ENCODE results near the gene CUBN.

CUBN gene

DNA sequence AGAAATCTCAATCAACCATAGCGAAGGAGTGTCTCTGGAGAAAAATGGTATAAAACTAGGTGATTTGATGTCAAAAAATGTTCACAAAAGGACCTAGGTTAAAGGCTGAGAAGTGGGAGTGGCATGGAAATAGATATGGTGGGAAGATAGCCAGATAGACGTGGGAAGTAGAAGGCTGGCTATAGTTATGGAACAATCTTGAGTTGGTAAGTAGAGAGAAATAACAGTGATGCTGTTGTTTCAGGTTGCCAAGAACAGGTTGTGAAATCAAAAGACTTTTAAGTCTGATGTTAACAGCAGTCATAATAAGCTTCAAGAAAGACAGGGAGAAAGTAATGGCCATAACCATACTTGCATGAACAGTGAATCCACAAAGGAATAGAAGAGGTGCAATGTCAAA, 206.3 kb downstream of the CUBN start:
- Histone ChIP-seq H3K9ac (ENCODE audit: insufficient read length) (no peak overlapping the region), H3K4me3 (no peak overlapping the region), H3K9me3 (ENCODE audit: low read depth, low read length) (no peaks in the 10 kb centered on the region), H3K27ac (no peak overlapping the region), H3K36me3 (ENCODE audit: insufficient read depth, low read length) (no peaks in the 10 kb centered on the region)
- DNase-seq (ENCODE audit: low read depth, low spot score), result no peak
- TF ChIP-seq POLR2AphosphoS5 (IDR thresholded peaks at IDR 0.05; ENCODE audit: borderline replicate concordance, low read depth, low read length), result no peak
- no peak for TF ChIP-seq FOXP2 (optimal IDR thresholded peaks at IDR 0.05; ENCODE audit: control extremely low read depth, extremely low read length, insufficient read depth)
- no peak for TF ChIP-seq EZH2 (IDR thresholded peaks at IDR 0.05)

DNA sequence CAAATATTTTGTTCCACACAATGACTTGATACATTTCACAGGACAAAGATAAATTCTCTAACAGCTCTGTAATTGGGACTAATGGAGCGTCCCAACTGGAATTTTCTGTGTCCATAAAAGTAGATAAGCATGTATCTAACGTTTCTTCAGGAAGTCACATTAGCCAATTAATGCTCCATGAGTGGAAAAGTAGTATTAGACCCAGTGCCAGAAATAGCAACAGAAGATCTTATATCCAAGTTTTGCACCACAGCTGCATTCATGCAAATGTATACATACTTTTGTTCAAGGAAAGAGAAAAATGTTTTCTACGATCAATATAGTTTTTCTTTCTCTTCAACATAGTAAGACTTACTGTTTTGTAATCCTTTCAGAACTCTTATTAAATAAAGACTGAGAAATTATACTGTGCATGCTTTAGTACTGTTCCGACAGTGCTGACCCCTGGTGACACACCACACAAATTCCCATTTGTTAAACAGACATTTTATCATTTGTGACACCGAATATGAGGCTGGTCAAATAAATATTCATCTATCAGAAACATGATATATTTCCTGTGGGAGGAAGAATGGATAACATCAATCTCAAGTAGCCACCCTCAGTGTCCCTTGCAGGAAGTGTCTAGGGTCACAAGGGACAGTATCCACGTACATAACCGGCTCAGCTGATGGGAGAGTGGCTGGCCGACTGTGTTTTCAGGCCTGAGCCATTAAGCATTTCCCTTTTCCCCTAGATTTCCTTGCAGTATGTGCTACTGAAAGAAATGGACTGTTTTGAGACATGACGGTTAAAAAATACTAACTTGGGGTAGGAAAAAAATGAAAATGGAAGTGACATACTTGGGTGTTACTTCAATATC, 210.3 kb downstream of the CUBN start:
- no peak overlapping the region for H3K9ac ChIP-seq (ENCODE audit: insufficient read length)
- H3K9me3 ChIP-seq (ENCODE audit: low read depth, low read length), result no peaks in the 10 kb centered on the region
- no peak overlapping the region for H3K4me3 ChIP-seq
- no peak overlapping the region for H3K27ac ChIP-seq
- no peaks in the 10 kb centered on the region for H3K36me3 ChIP-seq (ENCODE audit: insufficient read depth, low read length)
- TF ChIP-seq POLR2AphosphoS5 (IDR thresholded peaks at IDR 0.05; ENCODE audit: borderline replicate concordance, low read depth, low read length), result no peak
- TF ChIP-seq EZH2 (IDR thresholded peaks at IDR 0.05), result no peak
- no peak for TF ChIP-seq FOXP2 (optimal IDR thresholded peaks at IDR 0.05; ENCODE audit: control extremely low read depth, extremely low read length, insufficient read depth)
- no peak for DNase-seq (ENCODE audit: low read depth, low spot score)

DNA sequence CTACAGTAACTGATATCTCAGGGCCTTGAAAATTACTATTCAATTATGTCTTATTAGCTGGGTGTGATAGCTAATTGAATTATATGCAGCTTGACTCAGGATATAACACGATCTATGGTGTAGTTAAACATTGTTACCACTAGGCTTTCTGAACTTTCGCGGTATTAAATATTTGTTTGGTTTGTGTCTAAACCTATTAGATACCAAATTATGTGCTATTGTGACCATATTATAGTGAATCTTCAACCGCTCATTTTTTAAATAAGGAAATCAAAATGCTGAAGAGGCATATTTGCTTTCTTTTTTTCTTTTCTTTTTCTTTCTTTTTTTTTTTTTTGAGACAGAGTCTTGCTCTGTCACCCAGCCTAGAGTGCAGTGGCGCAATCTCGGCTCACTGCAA, 213.1 kb downstream of the CUBN start:
- DNase-seq (ENCODE audit: low read depth, low spot score), result no peak
- Histone ChIP-seq H3K27ac (no peak overlapping the region), H3K9ac (ENCODE audit: insufficient read length) (no peak overlapping the region), H3K4me3 (no peak overlapping the region), H3K36me3 (ENCODE audit: insufficient read depth, low read length) (no peaks in the 10 kb centered on the region), H3K9me3 (ENCODE audit: low read depth, low read length) (no peaks in the 10 kb centered on the region)
- no peak for TF ChIP-seq EZH2 (IDR thresholded peaks at IDR 0.05)

DNA sequence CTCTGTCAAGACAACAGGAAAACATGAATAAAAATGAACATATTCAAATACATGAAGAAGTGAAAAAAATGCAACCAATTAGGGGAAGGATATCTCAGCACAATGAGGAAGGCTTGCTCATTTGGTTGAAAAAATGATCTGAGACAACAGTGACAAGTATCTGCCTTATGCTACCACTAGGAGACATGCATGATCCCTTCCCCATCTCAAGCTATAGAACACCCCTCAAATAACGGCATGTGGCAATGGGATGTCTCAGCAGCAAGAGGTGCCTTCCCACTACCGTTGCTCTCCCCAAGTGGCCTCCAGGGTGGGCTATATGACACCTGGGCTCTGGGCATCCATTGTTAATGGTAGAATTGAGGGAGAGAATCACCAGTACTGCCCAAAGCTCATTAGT, 214.3 kb downstream of the CUBN start:
- TF ChIP-seq FOXP2 (optimal IDR thresholded peaks at IDR 0.05; ENCODE audit: control extremely low read depth, extremely low read length, insufficient read depth) (no peak), EZH2 (IDR thresholded peaks at IDR 0.05) (no peak), POLR2AphosphoS5 (IDR thresholded peaks at IDR 0.05; ENCODE audit: borderline replicate concordance, low read depth, low read length) (no peak)
- Histone ChIP-seq H3K9ac (ENCODE audit: insufficient read length) (no peak overlapping the region), H3K4me3 (no peak overlapping the region), H3K36me3 (ENCODE audit: insufficient read depth, low read length) (no peaks in the 10 kb centered on the region), H3K27ac (no peak overlapping the region), H3K9me3 (ENCODE audit: low read depth, low read length) (no peaks in the 10 kb centered on the region)
- no peak for DNase-seq (ENCODE audit: low read depth, low spot score)

DNA sequence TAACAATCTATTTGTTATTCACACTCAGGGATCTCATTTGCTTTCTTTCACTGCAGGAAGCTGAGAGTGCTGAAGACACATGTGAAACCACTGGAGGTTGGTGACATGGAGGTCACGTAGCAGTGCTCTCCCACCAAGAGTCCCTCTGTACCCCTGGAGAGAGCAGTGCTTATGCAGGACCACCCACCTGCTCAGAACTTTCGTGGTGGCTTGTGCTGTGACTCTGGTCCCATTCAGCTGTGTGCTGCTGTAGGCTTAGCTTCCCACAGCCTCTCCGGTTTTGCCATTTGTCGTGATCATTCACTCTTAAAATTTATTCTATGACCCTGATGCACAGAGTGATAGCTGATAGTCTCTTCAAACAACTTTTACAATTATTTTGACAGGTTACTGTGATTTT, 216.3 kb downstream of the CUBN start:
- Histone ChIP-seq H3K36me3 (ENCODE audit: insufficient read depth, low read length) (no peaks in the 10 kb centered on the region), H3K27ac (no peak overlapping the region), H3K4me3 (no peak overlapping the region), H3K9ac (ENCODE audit: insufficient read length) (no peak overlapping the region), H3K9me3 (ENCODE audit: low read depth, low read length) (no peaks in the 10 kb centered on the region)
- no peak for DNase-seq (ENCODE audit: low read depth, low spot score)
- TF ChIP-seq POLR2AphosphoS5 (IDR thresholded peaks at IDR 0.05; ENCODE audit: borderline replicate concordance, low read depth, low read length) (no peak), EZH2 (IDR thresholded peaks at IDR 0.05) (no peak), FOXP2 (optimal IDR thresholded peaks at IDR 0.05; ENCODE audit: control extremely low read depth, extremely low read length, insufficient read depth) (no peak)

DNA sequence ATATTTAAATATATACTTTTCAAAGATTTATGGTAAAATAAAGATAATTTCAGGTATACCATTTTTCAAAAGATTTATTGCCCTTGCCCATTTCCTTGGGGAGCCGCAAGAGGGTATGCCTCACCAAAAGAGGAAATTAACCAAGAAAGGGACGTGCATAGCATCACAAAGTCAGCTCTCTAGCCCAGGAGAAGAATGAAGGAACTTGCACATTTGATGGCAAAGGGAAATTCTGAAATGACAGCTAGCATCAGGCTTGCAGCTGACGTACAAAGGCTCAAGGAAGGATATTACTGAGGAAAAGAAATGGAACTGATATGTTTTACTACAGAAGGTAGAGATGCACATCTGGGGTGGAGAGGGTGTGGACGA, 218.8 kb downstream of the CUBN start:
- no peak for TF ChIP-seq FOXP2 (optimal IDR thresholded peaks at IDR 0.05; ENCODE audit: control extremely low read depth, extremely low read length, insufficient read depth)
- no peak for TF ChIP-seq POLR2AphosphoS5 (IDR thresholded peaks at IDR 0.05; ENCODE audit: borderline replicate concordance, low read depth, low read length)
- TF ChIP-seq EZH2 (IDR thresholded peaks at IDR 0.05), result no peak
- no peaks in the 10 kb centered on the region for H3K9me3 ChIP-seq (ENCODE audit: low read depth, low read length)
- DNase-seq (ENCODE audit: low read depth, low spot score), result no peak
- H3K27ac ChIP-seq, result no peak overlapping the region
- no peak overlapping the region for H3K4me3 ChIP-seq
- H3K9ac ChIP-seq (ENCODE audit: insufficient read length), result no peak overlapping the region
- H3K36me3 ChIP-seq (ENCODE audit: insufficient read depth, low read length), result no peaks in the 10 kb centered on the region

DNA sequence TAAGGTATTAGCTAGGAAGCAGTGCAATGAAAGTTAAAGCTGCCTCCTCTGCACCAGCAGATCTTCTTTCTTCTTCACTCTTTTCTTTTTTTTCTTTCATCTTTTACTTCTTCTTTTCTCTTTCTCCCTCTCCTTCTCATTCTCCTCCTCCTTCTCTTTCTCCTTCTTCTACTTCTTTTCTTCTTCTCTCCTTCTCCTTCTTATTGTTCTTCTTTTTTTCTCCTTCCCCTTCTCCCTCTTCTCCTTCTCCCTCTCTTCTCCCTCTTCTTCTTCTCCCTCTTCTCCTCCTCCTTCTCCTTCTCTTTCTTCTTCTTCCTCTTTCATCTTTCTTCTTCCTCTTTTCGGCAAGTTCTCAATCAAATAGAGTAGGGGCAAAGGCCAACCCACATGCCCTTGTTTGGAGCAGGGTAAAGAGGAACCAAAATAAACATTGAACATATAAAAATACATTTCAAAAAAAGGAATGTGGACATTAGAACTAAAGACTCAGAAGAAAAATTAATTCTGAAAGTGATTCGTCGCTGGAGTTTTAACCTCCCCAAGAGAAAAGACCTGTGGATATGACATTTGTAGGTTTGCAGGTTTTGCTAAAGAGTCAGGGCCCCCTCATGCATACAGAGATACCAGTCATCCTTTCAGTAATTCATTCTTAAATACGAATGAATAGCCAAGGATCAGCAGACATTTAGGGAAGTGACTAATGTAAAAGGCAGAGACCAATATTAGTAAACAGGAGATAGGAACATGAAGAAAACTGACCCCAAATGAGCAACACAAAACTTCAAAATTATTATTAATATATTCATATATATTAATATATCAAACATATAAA, 219.4 kb downstream of the CUBN start:
- Histone ChIP-seq H3K9ac (ENCODE audit: insufficient read length) (no peak overlapping the region), H3K36me3 (ENCODE audit: insufficient read depth, low read length) (no peaks in the 10 kb centered on the region), H3K9me3 (ENCODE audit: low read depth, low read length) (no peaks in the 10 kb centered on the region), H3K27ac (no peak overlapping the region), H3K4me3 (no peak overlapping the region)
- no peak for DNase-seq (ENCODE audit: low read depth, low spot score)
- no peak for TF ChIP-seq EZH2 (IDR thresholded peaks at IDR 0.05)

DNA sequence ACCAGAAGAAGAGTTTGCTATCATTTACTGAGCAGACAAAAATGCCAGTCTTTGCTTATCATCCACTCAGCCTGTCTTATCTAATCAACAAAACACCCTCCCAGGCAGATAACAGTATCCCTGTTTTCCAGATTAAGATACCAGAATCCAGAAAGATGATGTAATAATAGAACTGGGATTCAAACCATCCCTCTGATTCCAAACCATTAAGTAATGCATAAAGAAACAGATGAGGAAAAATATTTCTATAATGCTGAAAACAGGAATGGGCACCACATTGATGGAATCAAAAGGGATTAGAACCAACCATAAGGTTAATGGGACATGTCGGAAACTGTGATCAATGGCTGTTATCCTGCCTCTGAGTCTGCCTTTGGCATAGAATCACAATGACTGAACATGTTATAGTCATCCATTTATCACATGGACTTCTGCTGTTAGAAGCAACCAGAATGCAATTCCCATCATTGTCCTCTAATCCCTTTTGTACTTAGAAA, 220.3 kb downstream of the CUBN start:
- no peak overlapping the region for H3K9ac ChIP-seq (ENCODE audit: insufficient read length)
- H3K27ac ChIP-seq, result no peak overlapping the region
- no peaks in the 10 kb centered on the region for H3K9me3 ChIP-seq (ENCODE audit: low read depth, low read length)
- no peaks in the 10 kb centered on the region for H3K36me3 ChIP-seq (ENCODE audit: insufficient read depth, low read length)
- no peak overlapping the region for H3K4me3 ChIP-seq
- no peak for DNase-seq (ENCODE audit: low read depth, low spot score)
- no peak for TF ChIP-seq POLR2AphosphoS5 (IDR thresholded peaks at IDR 0.05; ENCODE audit: borderline replicate concordance, low read depth, low read length)
- TF ChIP-seq EZH2 (IDR thresholded peaks at IDR 0.05), result no peak
- TF ChIP-seq FOXP2 (optimal IDR thresholded peaks at IDR 0.05; ENCODE audit: control extremely low read depth, extremely low read length, insufficient read depth), result no peak

Measured in SK-N-MC (cell line).